ENCODE data around the gene IER3.

Gene IER3
- 13.6 to 23.7 reads per million in 2 donors for total RNA-seq

GRCh38 chr6:30744054-30744805 lies at the start of gene IER3:
TSS of gene IER3 (minus strand) at chr6:30744547. CDS start at chr6:30744518, 29 bp downstream.
- peak; percentile 44 to 77 (median 54) for DNase-seq

GRCh38 chr6:30793521-30794194 lies 49.3 kb upstream of the IER3 start:
- DNase-seq = peak in 2 of 5 experiments; percentile 28 to 85

GRCh38 chr6:30792786-30793185 lies 48.4 kb upstream of the IER3 start:
- DNase-seq = no peak

GRCh38 chr6:30790724-30791383 lies 46.5 kb upstream of the IER3 start:
- no peak for DNase-seq

GRCh38 chr6:30789606-30790005 lies 45.3 kb upstream of the IER3 start:
- DNase-seq = no peak

- DNase-seq = no peak
Observed at GRCh38 chr6:30787954-30788353, 43.6 kb upstream of the IER3 start.

- DNase-seq = no peak
Observed at GRCh38 chr6:30782425-30783014, 38.2 kb upstream of the IER3 start.

GRCh38 chr6:30781743-30782424 lies 37.5 kb upstream of the IER3 start:
- no peak for DNase-seq

GRCh38 chr6:30781395-30781742 lies 37.0 kb upstream of the IER3 start:
- no peak for DNase-seq

- no peak for DNase-seq
Observed at GRCh38 chr6:30780642-30780920, 36.2 kb upstream of the IER3 start.

GRCh38 chr6:30779850-30780641 lies 35.7 kb upstream of the IER3 start:
- no peak for DNase-seq

GRCh38 chr6:30778001-30778635 lies 33.8 kb upstream of the IER3 start:
- no peak for DNase-seq

GRCh38 chr6:30777155-30777485 lies 32.8 kb upstream of the IER3 start:
- DNase-seq = no peak

GRCh38 chr6:30776390-30777154 lies 32.2 kb upstream of the IER3 start:
- no peak for DNase-seq

- DNase-seq = no peak
Observed at GRCh38 chr6:30775104-30775503, 30.8 kb upstream of the IER3 start.

- no peak for DNase-seq
Observed at GRCh38 chr6:30774701-30775100, 30.4 kb upstream of the IER3 start.

GRCh38 chr6:30770592-30770991 lies 26.2 kb upstream of the IER3 start:
- no peak for DNase-seq

GRCh38 chr6:30769853-30770524 lies 25.6 kb upstream of the IER3 start:
- peak in 1 of 5 experiments; percentile 31 for DNase-seq

GRCh38 chr6:30769088-30769852 lies 24.9 kb upstream of the IER3 start:
- DNase-seq = peak in 4 of 5 experiments; percentile 41 to 84 (median 60)

Measured in T-helper 2 cell (primary cell).